GM19035 (cell line): ENCODE results near the gene SRGAP1.

Source experiments
- ATAC-seq: cut with Tn5 transposase; IDR thresholded peaks from one replicate; pipeline ENCODE4 v1.9.1; 2021; ENCODE audit not compliant: unreplicated experiment

The SRGAP1 gene

GRCh38 chr12:63929426-63929825 is 84.9 kb downstream of the SRGAP1 start:
- no peak for ATAC-seq

GRCh38 chr12:63930971-63931370 is 86.5 kb downstream of the SRGAP1 start:
- ATAC-seq, result no peak

GRCh38 chr12:63931703-63932102 is 87.2 kb downstream of the SRGAP1 start:
- ATAC-seq, result no peak

- ATAC-seq, result no peak
These were observed 90.4 kb downstream of the SRGAP1 start for GRCh38 chr12:63934936-63935335.

- ATAC-seq, result no peak
These were observed 90.9 kb downstream of the SRGAP1 start for GRCh38 chr12:63935361-63935760.

- no peak for ATAC-seq
These were observed 93.1 kb downstream of the SRGAP1 start for GRCh38 chr12:63937378-63938316.

- ATAC-seq, result no peak
These were observed 96.0 kb downstream of the SRGAP1 start for GRCh38 chr12:63940310-63941005.

- no peak for ATAC-seq
These were observed 96.8 kb downstream of the SRGAP1 start for GRCh38 chr12:63941166-63941800.

GRCh38 chr12:63941879-63942278 is 97.4 kb downstream of the SRGAP1 start:
- ATAC-seq, result no peak

GRCh38 chr12:63942464-63943241 is 98.2 kb downstream of the SRGAP1 start:
- ATAC-seq, result no peak

GRCh38 chr12:63944034-63944579 is 99.6 kb downstream of the SRGAP1 start:
- no peak for ATAC-seq

GRCh38 chr12:63944586-63945228 is 100.2 kb downstream of the SRGAP1 start:
- ATAC-seq, result no peak

- no peak for ATAC-seq
These were observed 101.3 kb downstream of the SRGAP1 start for GRCh38 chr12:63945777-63946176.

GRCh38 chr12:63948211-63948610 is 103.7 kb downstream of the SRGAP1 start:
- no peak for ATAC-seq

- ATAC-seq, result no peak
These were observed 105.4 kb downstream of the SRGAP1 start for GRCh38 chr12:63949902-63950301.

- ATAC-seq, result no peak
These were observed 108.5 kb downstream of the SRGAP1 start for GRCh38 chr12:63952995-63953394.

GRCh38 chr12:63955831-63956666 is 111.5 kb downstream of the SRGAP1 start:
- ATAC-seq, result no peak

GRCh38 chr12:63957496-63957895 is 113.0 kb downstream of the SRGAP1 start:
- ATAC-seq, result no peak

GRCh38 chr12:63958876-63959580 is 114.5 kb downstream of the SRGAP1 start:
- ATAC-seq, result no peak
